A673 (cell line): ENCODE results near the gene ENTR1. TPM values are rescaled to one million over a fixed set of nuclear protein-coding genes. Genes with fewer than 3 reads are reported as not detected.

Experiments
- BruUV-seq: library from RNA; stranded (reverse); fragments of 400-500 nt; replicated peaks from 2 replicates; lab custom pipeline; 2021; lab: Mats Ljungman, UMichigan
- CTCF ChIA-PET: fragments of 300-600 bp; sonication (Branson Sonifier 250); formaldehyde crosslinking; loops from one replicate; lab custom pipeline; 2022; ENCODE audit warnings: antibody characterized with exemption; lab: Charles Lee
- POLR2A ChIA-PET: fragments of 300-600 bp; sonication (Branson Sonifier 250); formaldehyde crosslinking; loops from one replicate; lab custom pipeline; 2022; ENCODE audit warnings: antibody characterized with exemption; ENCODE audit not compliant: low non-redundant PET; lab: Charles Lee
- DNase-seq: peaks from one replicate; pipeline ENCODE4 v3.0.0-alpha.2; 2015; ENCODE audit warnings: low spot score
- H3K27ac ChIP-seq: fragments of 200-600 bp; sonication (generic); 2 replicates; pipeline ENCODE4 v1.5.1; 2016; ENCODE audit warnings: mixed run types, low read depth, mild to moderate bottlenecking, mixed read lengths, antibody characterized with exemption, low read length; ENCODE audit not compliant: poor library complexity, severe bottlenecking
- H3K27me3 ChIP-seq: fragments of 200-600 bp; sonication (generic); replicated peaks from 2 replicates; pipeline ENCODE4 v1.6.1; 2017; ENCODE audit warnings: mixed run types, low read depth, mild to moderate bottlenecking, mixed read lengths, antibody characterized with exemption, low read length; ENCODE audit not compliant: insufficient read depth, poor library complexity
- H3K36me3 ChIP-seq: fragments of 200-600 bp; sonication (generic); 2 replicates; pipeline ENCODE4 v1.6.1; 2016; ENCODE audit warnings: mixed run types, mild to moderate bottlenecking, mixed read lengths, antibody characterized with exemption, low read length; ENCODE audit not compliant: insufficient read depth, poor library complexity, severe bottlenecking
- H3K4me1 ChIP-seq: fragments of 200-600 bp; sonication (generic); 2 replicates; pipeline ENCODE4 v1.6.1; 2017; ENCODE audit warnings: mixed run types, mild to moderate bottlenecking, mixed read lengths, antibody characterized with exemption, low read length; ENCODE audit not compliant: insufficient read depth, poor library complexity, severe bottlenecking
- H3K4me3 ChIP-seq: fragments of 200-600 bp; sonication (generic); 2 replicates; pipeline ENCODE4 v1.5.1; 2016; ENCODE audit warnings: low read depth, mixed run types, mild to moderate bottlenecking, mixed read lengths, low read length; ENCODE audit not compliant: poor library complexity, severe bottlenecking
- H3K9me3 ChIP-seq: fragments of 200-600 bp; sonication (generic); 2 replicates; pipeline ENCODE4 v1.6.1; 2016; ENCODE audit warnings: mixed run types, low read depth, mild to moderate bottlenecking, mixed read lengths, antibody characterized with exemption, low read length; ENCODE audit not compliant: poor library complexity, severe bottlenecking
- CTCF ChIP-seq: fragments of 300-800, 200-600 bp; sonication (generic); conservative IDR thresholded peaks from 2 replicates; pipeline ENCODE4 v1.5.1; 2017; ENCODE audit warnings: low read depth, mild to moderate bottlenecking, antibody characterized with exemption, low read length, moderate library complexity, mixed read lengths
- EZH2 ChIP-seq: fragments of 200-600 bp; sonication (generic); IDR thresholded peaks from 2 replicates; pipeline ENCODE4 v1.6.1; 2017; ENCODE audit warnings: borderline replicate concordance, low read depth, mild to moderate bottlenecking, mixed read lengths, antibody characterized with exemption, low read length; ENCODE audit not compliant: poor library complexity, severe bottlenecking
- intact Hi-C: fragments of 100-400 bp; cut with micrococcal nuclease; formaldehyde crosslinking; loops from one replicate; pipeline ENCODE4 v1.10.0; 2022; ENCODE audit not compliant: unreplicated experiment
- total RNA-seq: library from RNA; stranded (reverse); gene quantifications from 2 replicates; pipeline ENCODE4 v1.2.3, GENCODE V29; 2021

The ENTR1 gene
- total RNA-seq, 1 experiment from 2014 or later, result 146 TPM

- intact Hi-C loops, result no loop called here
- H3K36me3 ChIP-seq, result peaks cover 52% of the 10 kb centered on the region
- CTCF ChIA-PET, result no interaction called here
- POLR2A ChIA-PET, result no interaction called here
- TF ChIP-seq EZH2, result no peak
- TF ChIP-seq CTCF, result no peak
- no peaks in the 10 kb centered on the region for H3K27me3 ChIP-seq
- DNase-seq, result no peak
- no peak overlapping the region for H3K4me3 ChIP-seq
- H3K4me1 ChIP-seq, result peaks cover 15% of the 10 kb centered on the region
- H3K27ac ChIP-seq, result no peak overlapping the region
- BruUV-seq, result no TSS peak
- no peaks in the 10 kb centered on the region for H3K9me3 ChIP-seq
These were observed 31.3 kb upstream of the ENTR1 start for GRCh38 chr9:136441681-136442245.

- no TSS peak for BruUV-seq
- ChIA-PET CTCF (no interaction called here), POLR2A (no interaction called here)
- no peak overlapping the region for H3K27ac ChIP-seq
- no peak for TF ChIP-seq CTCF
- TF ChIP-seq EZH2, result no peak
- no peak for DNase-seq
- H3K36me3 ChIP-seq, result peaks cover 46% of the 10 kb centered on the region
- H3K4me1 ChIP-seq, result peaks cover 15% of the 10 kb centered on the region
- no peak overlapping the region for H3K4me3 ChIP-seq
- no peaks in the 10 kb centered on the region for H3K27me3 ChIP-seq
- intact Hi-C loops, result no loop called here
- no peaks in the 10 kb centered on the region for H3K9me3 ChIP-seq
These were observed 30.8 kb upstream of the ENTR1 start for GRCh38 chr9:136441191-136441680.

- BruUV-seq, result no TSS peak
- POLR2A ChIA-PET, result interaction anchor here (0.6 kb wide), 1 partner anchor 149 kb away, joined by 3 read pairs; no protein-coding TSS in a partner anchor
- H3K9me3 ChIP-seq, result no peaks in the 10 kb centered on the region
- H3K27me3 ChIP-seq, result no peaks in the 10 kb centered on the region
- H3K27ac ChIP-seq, result peak within 1 kb of the TSS; percentile 85
- DNase-seq, result peak; percentile 84
- H3K4me3 ChIP-seq, result peak within 1 kb of the TSS; percentile 77
- peaks cover 15% of the 10 kb centered on the region for H3K4me1 ChIP-seq
- CTCF ChIA-PET, result no interaction called here
- intact Hi-C loops, result no loop called here
- TF ChIP-seq EZH2 (no peak), CTCF (peak; percentile 53)
- H3K36me3 ChIP-seq, result peaks cover 36% of the 10 kb centered on the region
These were observed 29.3 kb upstream of the ENTR1 start, which contains the start of gene INPP5E for GRCh38 chr9:136439481-136440408. Gene INPP5E (minus strand): TSS chr9:136439845. CDS start chr9:136439419, 426 bp downstream.
